ENCODE data around the gene FNDC10.
A peak's percentile ranks its signal among the peaks of the same experiment; 100 is the strongest.
"Not testable (repeated sequence)": the region's sequence is repeated elsewhere in the genome, so short reads cannot be mapped to it uniquely, and the experiment has no call there.

The FNDC10 gene

DNA sequence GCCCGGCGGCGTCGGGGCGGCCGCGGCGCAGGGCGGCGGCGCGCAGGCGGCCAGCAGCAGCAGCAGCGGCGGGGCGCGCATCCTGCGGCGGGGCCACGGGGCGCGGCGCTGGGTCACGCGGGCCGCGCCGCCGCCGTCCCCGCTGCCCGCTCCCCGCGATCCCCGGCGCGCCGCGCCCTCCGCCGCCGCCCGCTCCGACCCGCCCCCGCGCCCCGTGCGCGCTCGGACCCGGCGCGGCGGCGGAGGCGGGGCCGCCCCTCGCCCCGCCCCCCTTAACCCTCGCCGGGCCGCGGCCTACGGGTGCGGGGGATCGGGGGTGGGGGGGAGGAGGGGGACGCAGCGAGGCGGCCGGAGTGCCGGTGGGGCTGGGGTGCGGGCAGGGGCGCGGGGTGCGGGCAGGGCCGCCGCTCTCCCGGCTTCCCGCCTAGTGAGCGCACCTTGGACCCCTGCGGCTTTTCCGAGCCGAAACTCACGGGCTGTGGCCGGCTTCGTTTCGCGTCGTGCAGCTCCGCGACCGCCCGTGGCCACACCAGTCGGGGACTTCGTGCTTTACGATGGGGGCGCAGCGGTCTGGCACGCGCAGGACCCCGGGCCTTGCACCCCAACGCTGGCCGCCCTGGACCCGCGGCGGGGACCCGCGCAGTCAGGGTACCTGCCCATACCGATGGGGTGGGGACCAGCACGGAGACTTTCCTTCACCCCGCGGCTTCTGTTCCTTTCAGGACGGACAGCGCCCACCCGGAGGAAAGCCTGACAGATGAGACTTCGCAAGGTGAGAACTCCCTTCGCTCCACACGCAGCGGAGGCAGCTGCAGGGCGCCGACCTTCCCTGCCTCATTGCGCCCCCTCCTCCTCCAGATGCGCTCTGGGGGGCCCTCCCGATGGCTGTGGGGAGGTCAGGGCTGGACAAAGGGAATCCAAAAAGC is at the start of gene FNDC10:
Gene FNDC10 (minus strand): TSS at position 201 of the 926 bp plus-strand sequence. CDS start 120 bp downstream, at position 81.
- DNase-seq, result no peak

DNA sequence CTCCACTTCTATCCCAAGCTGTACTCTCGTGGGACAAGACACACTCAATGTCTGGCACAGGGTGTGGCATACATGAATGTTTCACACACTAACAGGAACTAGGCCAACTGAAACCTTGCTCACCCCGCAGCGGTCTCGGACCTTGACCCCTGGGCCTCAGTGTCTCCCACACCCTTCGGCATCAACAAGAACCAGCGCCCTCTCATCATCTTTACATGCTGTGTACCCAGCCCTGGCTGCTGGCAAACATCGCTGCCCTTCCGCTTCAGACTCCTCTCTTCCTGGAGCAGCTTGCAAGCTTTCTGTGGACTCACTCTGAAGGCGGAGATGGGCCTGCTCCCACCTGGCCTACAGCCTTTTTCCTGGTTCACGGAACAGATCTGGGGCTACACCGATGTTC is 48.3 kb upstream of the FNDC10 start:
- DNase-seq, result not testable (repeated sequence)

DNA sequence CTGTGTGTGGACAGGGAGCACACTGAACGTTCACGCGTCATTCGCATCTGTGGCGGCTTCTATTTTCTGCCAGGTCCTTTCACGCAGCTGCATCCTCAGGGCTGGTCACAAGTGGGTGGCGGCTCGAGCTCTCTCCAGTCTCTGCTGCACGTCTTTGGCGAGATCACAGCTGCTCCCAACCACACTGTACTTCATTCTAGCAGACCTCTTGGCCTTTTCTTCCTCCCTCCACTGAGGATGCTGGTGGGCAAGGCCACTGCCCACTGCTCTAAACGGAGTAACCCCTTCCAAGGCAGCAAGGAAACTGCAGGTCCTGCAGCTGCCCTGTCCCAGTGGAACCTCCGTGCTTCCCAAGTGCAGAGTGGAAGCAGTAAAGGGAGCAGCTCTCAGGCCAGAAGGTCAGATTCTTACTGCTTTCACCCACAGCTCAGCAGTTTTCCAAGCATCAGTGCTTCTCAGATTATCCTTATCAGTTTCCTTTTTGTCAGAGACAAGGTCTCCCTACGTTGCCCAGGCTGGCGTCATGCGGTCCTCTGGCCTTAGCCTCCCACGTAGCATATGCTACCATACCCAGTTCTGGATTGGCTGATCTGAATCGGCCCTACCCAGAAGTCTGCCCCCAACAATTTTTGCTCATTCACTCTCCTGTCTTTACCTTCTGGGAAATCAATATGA is 47.8 kb upstream of the FNDC10 start:
- not testable (repeated sequence) for DNase-seq

DNA sequence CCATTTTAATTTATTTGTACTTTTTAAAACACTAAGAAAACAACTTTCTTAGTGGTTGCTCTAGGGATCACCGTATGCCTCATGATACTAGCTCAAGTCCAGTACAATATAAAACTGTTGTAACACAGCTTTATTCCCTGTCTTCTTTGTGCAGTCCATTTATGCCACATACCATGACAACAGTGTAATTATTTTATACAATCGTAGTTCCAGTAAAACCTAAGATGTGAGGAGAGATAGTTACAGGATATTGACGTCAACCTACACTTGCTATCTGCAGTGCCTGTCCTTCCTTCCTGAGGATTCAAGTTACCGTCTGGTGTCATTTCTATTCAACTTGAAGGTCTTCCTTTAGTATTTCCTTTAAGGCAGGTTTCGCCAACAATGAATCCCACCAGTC is 46.4 kb upstream of the FNDC10 start:
- not testable (repeated sequence) for DNase-seq

DNA sequence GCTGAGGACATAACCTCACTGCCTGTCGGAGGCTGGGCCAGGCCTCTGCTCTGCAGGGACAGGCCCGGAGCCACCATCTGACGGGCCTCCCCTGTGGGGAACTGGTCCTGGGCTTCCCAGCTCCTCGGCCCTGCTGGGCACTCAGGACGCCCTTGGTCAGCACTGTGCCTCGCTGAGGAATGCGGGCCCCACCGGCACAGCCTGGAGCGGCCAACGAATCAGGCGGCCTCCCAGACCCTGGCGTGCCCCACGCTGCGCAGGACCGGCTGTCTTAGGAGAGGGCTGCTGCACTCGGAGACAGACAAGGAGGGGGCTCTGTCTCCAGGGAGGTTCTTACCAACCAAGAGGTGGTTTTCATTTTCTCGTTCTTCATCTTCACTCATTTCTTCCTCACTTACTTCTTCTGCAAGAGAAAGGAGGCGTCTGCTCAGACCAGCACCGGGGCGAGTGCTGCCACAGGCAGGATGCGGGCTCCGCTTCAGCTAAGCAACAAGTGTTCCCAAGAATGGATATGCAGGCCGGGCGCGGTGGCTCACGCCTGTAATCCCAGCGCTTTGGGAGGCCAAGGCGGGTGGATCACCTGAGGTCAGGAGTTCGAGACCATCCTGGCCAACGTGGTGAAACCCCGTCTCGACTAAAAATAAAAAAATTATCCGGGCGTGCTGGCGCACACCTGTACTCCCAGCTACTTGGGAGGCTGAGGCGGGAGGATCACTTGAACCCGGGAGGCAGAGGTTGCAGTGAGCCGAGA is 41.0 kb upstream of the FNDC10 start:
- DNase-seq, result not testable (repeated sequence)

DNA sequence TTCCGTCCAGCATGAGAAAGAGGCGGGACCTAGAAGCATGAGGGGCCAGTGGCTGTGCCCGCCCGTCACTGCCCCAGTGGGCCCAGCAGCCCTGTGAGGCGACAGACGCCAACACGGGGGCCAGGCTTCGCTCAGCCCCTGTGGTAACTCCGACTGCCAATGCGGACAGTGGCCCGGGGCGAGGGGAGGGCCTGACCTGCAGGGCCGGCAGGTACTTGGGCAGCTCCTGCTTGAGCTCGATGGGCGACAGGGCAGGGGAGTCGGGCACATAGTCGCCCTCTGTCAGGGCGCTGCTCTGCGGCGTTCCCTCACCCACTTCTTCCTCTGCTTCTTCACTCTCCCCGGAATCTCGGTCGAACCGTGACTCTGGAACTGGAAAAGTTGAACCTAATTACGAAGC is 40.1 kb upstream of the FNDC10 start:
- DNase-seq, result not testable (repeated sequence)

DNA sequence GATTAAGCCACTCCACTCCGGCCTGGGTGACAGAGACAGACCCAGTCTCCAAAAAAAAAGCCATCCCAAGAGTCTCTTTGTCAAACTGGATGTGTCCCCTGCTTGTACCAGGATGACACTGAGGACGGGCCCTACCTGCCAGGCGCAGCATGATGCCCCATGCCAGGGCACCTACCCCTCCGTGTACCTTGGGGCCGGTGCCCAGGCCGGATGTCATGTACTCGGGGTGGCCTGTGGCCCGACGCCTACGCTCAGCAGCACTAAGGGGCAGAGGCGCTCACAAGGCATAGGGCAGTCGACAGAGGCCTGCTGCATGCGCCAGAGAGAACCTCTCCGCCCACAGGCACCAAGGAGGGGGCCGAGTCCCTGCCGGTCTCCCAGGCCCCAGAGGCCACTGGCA is 39.4 kb upstream of the FNDC10 start:
- not testable (repeated sequence) for DNase-seq

DNA sequence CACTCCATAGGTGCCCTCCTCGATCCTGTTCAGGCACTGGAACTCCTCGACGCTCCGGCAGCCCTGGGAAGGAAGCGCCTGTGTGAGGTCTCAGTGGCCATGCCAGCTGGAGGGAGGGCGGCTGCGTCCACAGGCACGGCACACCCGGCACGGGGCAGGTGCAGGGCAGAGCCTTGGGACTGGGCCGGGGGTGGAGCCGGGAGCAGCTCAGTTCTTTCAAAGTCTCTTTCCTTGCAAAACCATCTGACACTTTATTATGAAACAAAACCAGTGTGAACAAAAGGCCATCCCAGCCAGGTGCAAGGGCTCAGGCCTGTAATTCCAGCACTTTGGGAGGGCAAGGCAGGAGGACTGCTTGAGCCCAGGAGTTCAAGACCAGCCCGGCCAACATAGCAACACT is 38.6 kb upstream of the FNDC10 start:
- DNase-seq, result not testable (repeated sequence)

DNA sequence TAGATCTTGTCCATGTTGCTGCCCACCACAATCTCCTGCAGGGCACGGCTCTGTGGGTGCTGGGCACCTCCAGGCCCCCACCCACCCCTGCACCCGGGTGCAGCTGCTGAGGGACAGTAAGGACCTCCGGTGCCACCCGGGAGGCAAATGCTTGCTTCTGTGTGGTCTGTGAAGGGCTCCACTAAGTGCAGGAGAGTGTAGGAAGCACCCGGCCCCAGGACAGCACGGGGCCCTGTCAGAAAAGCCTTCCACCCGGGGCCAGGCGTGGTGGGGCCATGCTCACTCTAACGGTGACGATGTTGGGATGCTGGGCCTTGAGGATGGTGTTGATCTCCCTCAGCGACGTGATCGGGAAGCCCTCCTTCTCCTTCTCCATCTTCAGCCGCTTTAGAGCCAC is 37.5 kb upstream of the FNDC10 start:
- not testable (repeated sequence) for DNase-seq

DNA sequence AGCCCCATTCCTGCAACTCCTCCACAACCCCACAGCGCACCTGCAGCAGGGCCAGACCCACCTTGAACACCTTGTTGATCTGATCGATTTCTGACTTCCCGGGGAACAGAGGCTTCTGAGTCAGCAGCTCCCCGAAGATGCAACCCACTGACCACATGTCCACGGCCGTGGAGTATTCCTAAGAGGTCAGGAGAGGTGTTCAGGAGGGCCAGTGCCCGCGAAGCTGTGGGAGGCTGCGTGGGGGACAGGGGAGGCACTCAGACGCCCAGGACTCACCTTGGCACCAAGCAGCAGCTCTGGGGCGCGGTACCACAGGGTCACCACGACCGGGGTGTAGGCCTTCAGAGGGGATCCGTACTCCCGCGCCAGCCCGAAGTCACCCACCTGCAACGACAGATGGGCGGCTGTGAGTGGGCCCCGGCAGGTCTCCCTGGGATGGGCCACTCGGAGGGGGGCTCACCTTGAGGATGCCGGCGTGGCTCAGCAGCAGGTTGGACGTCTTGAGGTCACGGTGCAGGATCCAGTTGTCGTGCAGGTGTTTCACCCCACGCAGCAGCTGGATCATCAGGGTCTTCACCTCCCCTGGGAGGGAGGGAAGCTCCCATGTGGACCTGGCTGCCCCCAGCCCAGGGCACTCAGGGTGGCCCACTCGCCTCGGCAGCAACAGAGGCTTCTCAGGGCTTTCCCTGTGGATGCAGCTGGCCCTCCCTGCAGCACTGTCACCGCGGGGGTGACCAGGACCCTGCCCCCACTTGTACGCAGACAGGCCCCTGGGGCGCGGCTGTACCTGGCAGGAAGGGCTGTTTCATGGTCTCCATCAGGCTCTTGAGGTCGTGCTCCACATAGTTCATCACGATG is 36.9 kb upstream of the FNDC10 start:
- DNase-seq, result not testable (repeated sequence)

DNA sequence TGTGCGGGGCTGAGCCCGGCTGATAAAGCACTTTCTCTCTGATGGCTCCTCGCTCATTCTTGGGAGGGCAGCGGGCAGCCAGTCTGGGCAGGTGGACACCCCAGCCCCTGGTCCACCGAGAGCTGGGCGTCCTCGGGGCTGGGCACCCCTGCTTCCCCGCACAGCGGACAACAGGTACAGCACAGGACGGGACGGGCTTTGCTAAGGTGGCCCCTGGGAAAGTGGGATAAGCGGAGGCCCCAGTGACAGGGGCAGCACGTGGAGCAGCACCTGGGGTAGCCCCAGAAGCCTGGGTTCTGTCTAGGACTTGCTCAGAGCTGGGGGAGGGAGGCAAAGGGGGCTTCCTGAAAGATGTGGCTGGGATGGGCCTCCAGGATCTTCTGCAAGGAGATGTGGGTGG is 34.7 kb upstream of the FNDC10 start:
- DNase-seq, result not testable (repeated sequence)

DNA sequence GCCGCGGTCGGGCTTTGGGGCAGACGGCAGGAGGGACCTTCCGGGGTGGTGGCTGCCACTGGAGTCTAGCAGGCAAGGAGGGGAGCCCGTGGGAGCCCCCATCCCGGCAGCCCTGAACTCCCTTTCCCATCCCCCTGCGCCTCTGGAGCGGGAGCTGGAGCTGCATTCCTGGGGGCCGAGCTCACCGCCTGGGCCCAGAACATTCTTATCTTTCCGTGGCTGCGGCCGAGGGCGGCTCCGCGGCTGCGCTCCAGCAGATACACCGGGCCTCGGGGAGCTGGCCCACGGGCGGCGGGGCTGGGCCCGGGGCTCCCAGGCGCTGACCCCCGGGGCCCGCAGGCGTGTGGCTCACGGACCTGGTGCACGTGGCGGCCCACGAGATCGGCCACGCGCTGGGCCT is 33.5 kb upstream of the FNDC10 start:
- not testable (repeated sequence) for DNase-seq

DNA sequence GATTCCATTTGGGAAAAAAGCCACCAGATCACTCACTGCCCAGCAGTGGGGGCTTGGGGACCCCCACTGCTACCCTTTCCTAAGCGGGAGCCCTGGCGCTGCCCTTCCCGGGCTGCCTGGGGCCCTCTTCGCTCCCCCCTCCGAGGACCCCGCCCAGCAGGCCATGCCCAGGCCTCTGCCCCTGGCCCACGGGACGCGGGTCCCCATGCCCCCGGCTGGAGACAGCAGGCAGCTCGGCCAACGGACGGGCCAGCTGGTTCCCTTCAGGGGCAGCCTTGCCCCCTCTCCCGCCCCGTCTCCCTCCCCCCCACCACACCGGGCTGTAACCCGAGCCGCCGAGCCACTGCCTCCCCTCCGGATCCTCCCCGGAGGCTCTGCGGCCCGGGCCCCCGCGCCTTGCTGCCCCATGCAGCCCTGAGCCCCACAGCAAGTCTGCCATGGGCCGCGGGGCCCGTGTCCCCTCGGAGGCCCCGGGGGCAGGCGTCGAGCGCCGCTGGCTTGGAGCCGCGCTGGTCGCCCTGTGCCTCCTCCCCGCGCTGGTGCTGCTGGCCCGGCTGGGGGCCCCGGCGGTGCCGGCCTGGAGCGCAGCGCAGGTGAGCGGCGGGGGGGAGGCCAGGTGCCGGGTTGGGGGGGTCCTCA is 32.0 kb upstream of the FNDC10 start, which contains the start of gene MMP23B:
Gene MMP23B (plus strand): TSS at position 392 of the 639 bp plus-strand sequence. CDS start 46 bp downstream, at position 438.
- no peak for DNase-seq

DNA sequence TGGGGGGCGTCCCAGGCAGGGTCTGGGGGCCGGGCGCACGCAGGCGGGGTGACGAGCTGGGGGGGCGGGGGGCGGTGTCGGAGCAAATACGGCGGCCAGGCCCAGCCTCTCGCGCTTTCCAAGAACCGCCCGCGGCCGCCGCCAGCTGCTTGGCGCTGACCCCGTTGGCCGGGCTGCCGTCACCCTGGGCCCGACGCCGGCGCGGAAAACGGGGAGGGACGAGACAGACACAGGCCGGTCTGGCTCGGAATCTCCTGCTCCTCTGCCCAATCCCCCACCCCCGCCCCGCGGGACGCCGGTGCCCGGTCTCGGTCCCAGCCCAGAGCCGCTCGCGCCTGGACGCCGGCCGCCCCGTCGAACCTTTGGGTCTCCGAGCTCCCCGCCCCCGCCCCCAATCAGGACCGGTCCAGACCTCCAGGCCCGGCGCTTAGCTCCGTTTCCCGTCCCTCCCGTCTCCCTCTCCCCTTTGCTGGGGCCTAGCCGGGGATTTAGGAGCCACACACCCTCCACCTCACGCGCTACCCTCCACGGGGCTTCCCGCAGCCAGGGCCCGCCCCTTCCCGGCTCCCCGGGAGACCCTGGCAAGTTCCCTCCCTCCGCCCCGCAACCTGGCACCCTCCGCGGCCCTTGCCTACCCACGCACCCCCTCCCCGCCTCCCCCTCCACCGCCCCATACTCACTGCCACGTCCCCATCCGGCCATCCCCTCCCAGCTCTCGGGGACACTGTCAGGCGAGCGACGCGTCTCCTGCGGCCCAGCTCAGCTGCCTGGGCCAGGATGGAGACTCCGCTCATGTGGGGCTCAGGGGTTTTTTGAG is 31.2 kb upstream of the FNDC10 start:
- DNase-seq, result peak; percentile 72

DNA sequence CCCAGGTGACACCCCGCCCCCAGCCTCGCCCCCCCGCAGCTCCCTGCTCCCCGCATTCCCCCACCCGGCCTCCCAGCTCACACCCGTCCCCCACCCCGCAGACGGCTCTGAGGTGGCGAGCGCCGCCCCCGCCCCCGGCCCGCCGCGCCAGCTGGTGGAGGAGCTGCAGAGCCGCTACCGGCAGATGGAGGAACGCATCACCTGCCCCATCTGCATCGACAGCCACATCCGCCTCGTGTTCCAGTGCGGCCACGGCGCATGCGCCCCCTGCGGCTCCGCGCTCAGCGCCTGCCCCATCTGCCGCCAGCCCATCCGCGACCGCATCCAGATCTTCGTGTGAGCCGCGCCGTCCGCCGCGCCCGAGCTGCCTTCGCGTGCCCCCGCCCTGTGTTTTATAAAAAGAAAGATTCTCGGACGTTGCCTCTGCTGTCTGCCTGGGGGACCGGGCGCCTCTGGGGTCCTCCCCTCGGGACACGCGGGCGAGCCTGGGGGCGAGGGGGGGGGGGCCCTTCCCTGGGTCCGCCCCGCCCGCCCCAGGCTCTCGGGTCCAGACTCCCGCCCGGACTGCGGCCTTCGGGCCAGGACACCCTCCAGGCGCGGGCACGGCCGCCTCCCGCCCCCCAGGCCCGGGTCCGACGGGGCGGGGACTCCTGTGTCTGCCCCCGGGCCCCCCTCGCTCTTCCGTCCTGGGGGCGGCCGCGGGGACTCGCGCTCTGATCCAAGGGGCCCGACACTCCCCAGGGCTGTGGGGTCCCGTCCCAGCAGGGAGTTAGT is 30.4 kb upstream of the FNDC10 start:
- DNase-seq, result peak; percentile 95

DNA sequence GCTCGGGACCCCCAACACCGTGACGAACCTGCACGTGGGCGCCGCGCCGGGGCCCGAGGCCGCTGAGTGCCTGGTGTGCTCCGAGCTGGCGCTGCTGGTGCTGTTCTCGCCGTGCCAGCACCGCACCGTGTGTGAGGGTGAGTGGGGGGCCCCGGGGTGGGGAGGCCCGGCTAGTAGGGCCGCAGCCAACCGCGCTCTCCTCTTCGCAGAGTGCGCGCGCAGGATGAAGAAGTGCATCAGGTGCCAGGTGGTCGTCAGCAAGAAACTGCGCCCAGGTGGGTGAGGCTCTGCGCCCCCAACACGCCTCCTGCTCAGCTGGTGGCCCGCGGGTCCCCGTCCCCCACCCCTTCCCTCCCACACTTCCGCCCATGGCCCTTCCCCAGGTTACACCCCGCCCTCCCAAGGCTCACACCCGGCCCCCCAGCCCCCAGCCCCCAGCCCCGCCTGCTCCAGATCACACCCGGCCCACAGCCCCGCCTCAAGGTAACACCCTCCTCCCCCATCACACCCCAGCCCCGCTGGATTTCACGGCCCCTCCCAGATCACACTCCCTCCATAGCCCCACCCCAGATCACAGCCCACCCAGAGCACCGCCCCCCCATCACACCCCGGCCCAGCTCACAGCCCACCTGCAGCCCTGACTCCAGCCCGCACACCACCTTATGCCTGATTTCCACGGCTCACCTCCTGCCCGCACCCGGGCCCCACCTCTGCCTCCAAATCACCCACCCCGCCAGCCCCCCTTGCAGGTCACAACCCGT is 29.7 kb upstream of the FNDC10 start:
- DNase-seq, result peak; percentile 81

DNA sequence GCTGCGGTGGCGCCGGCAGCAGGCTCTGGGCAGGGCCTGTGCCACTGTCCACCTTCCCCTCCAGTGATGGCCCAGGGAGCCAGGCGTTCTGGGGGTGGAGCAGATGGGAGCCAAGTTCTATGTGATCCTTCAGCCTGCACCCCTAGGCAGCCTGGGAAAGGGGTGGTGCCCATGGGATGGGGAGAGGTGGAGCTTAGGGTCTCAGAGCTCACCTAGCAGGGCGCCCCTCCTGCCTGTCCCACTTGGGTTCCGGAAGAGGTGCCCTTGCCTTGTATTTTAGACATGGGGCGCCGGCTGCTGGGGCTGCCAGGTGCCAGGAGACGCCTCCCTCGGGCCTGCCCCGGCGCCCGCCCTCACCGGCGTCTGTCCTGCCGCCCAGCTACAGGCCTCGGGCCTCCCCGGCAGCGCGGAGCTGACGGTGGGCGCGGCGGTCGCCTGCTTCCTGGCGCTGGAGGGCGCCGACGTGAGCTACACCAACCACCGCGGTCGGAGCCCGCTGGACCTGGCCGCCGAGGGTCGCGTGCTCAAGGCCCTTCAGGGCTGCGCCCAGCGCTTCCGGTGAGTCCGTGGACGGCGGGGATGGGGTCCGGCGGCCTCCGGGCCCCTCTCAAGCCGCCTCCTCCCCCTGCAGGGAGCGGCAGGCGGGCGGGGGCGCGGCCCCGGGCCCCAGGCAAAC is 29.0 kb upstream of the FNDC10 start:
- DNase-seq, result peak; percentile 77
